Left ventricle myocardium inferior (tissue), 1 donor: Measurements from ENCODE around the gene FAM204A. TPM values are rescaled to one million over a fixed set of nuclear protein-coding genes. Genes with fewer than 3 reads are reported as not detected.

Experiments used
- DNase-seq: peaks from one replicate; pipeline ENCODE4 v3.0.0-alpha.2; 2020
- H3K27ac ChIP-seq: fragments of 200-600 bp; replicated peaks from 2 replicates; pipeline ENCODE4 v1.8.0; 2021
- H3K27me3 ChIP-seq: fragments of 200-600 bp; 2 replicates; pipeline ENCODE4 v1.8.0; 2021; ENCODE audit warnings: low read depth
- H3K36me3 ChIP-seq: fragments of 200-600 bp; 2 replicates; pipeline ENCODE4 v1.8.0; 2021
- H3K4me1 ChIP-seq: fragments of 200-600 bp; 2 replicates; pipeline ENCODE4 v1.8.0; 2021
- H3K4me3 ChIP-seq: fragments of 200-600 bp; 2 replicates; pipeline ENCODE4 v1.8.0; 2021; ENCODE audit warnings: mild to moderate bottlenecking, moderate library complexity
- H3K9me3 ChIP-seq: fragments of 200-600 bp; replicated peaks from 2 replicates; pipeline ENCODE4 v1.8.0; 2021
- CTCF ChIP-seq: fragments of 200-600 bp; IDR thresholded peaks from 2 replicates; pipeline ENCODE4 v1.8.0; 2021; ENCODE audit warnings: antibody characterized with exemption, mild to moderate bottlenecking, borderline replicate concordance
- intact Hi-C: fragments of 100-400 bp; cut with micrococcal nuclease; formaldehyde crosslinking; loops from one replicate; pipeline ENCODE4 v1.11.0; 2022
- total RNA-seq: library from RNA; stranded (reverse); fragmentation: NEBNext Ultra II Directional; extraction: Animal tissue kit (Norgen Biotek cat#: 25700); gene quantifications from one replicate; pipeline ENCODE4 v1.2.1, GENCODE V29; 2021
- donor health status: DM: no; HTN: yes; CAD: no; lungs with severe emphysema.

The FAM204A gene
- total RNA-seq, 1 donor from 2014 or later = 58.9 TPM

GRCh38 chr10:118342638-118343020 lies 505 bp upstream of the FAM204A start:
- TF ChIP-seq CTCF = no peak
- Histone ChIP-seq H3K4me3 (peak overlapping the region; percentile 97), H3K9me3 (no peaks in the 10 kb centered on the region), H3K4me1 (peaks cover 50% of the 10 kb centered on the region), H3K36me3 (no peaks in the 10 kb centered on the region), H3K27me3 (no peaks in the 10 kb centered on the region), H3K27ac (peak overlapping the region; percentile 88)
- intact Hi-C loops = no loop called here
- no peak for DNase-seq

GRCh38 chr10:118340486-118340885 lies 1.6 kb downstream of the FAM204A start:
- intact Hi-C loops = no loop called here
- no peak for TF ChIP-seq CTCF
- Histone ChIP-seq H3K36me3 (peaks cover 7% of the 10 kb centered on the region), H3K4me3 (peak overlapping the region; percentile 97), H3K9me3 (no peaks in the 10 kb centered on the region), H3K27ac (peak overlapping the region; percentile 65), H3K27me3 (no peaks in the 10 kb centered on the region), H3K4me1 (peaks cover 56% of the 10 kb centered on the region)
- no peak for DNase-seq

- H3K36me3 ChIP-seq = peaks cover 21% of the 10 kb centered on the region
- peak; percentile 15 for DNase-seq
- intact Hi-C loops = no loop called here
- no peak overlapping the region for H3K4me3 ChIP-seq
- no peaks in the 10 kb centered on the region for H3K9me3 ChIP-seq
- H3K27ac ChIP-seq = peak overlapping the region; percentile 65
- no peaks in the 10 kb centered on the region for H3K27me3 ChIP-seq
- no peak for TF ChIP-seq CTCF
- H3K4me1 ChIP-seq = peaks cover 56% of the 10 kb centered on the region
Measured at GRCh38 chr10:118339111-118339510, 3.0 kb downstream of the FAM204A start.

- DNase-seq = no peak
- Histone ChIP-seq H3K4me3 (no peak overlapping the region), H3K36me3 (peaks cover 30% of the 10 kb centered on the region), H3K27ac (no peak overlapping the region), H3K27me3 (no peaks in the 10 kb centered on the region), H3K4me1 (peaks cover 65% of the 10 kb centered on the region), H3K9me3 (no peaks in the 10 kb centered on the region)
- intact Hi-C loops = no loop called here
- TF ChIP-seq CTCF = no peak
Measured at GRCh38 chr10:118337356-118337755, 4.8 kb downstream of the FAM204A start.

- intact Hi-C loops = no loop called here
Measured at GRCh38 chr10:118333871-118334270, 8.3 kb downstream of the FAM204A start.

More at GRCh38 chr10:118333871-118334270, 8.3 kb downstream of the FAM204A start:
- no peak overlapping the region for H3K4me3 ChIP-seq
- no peak for DNase-seq
- no peak for TF ChIP-seq CTCF
- H3K27ac ChIP-seq = no peak overlapping the region
- H3K4me1 ChIP-seq = peaks cover 33% of the 10 kb centered on the region
- no peaks in the 10 kb centered on the region for H3K27me3 ChIP-seq
- peaks cover 55% of the 10 kb centered on the region for H3K36me3 ChIP-seq
- H3K9me3 ChIP-seq = no peaks in the 10 kb centered on the region
